ENCODE data around the gene KLF4. TPM values are rescaled to one million over a fixed set of nuclear protein-coding genes. Genes with fewer than 3 reads are reported as not detected.

The KLF4 gene
- 28.2 and 32.3 TPM in 2 replicates for total RNA-seq

GRCh38 chr9:107489687-107490605 lies at the start of gene KLF4:
Gene KLF4 (minus strand): TSS chr9:107489769. CDS start chr9:107489172, 597 bp downstream.

Other genes starting within 250 kb of the KLF4 start
- 59.6 and 69.5 TPM in 2 replicates for gene RAD23B, start 206.5 kb downstream of the KLF4 start, total RNA-seq